H1 (cell line): ENCODE measurements around the gene VPS13D. TPM values are rescaled to one million over a fixed set of nuclear protein-coding genes. Genes with fewer than 3 reads are reported as not detected.

ENCODE experiments used
- CTCF ChIA-PET: fragments of 300-600 bp; sonication (Branson Sonifier 250); formaldehyde crosslinking; loops from one replicate; lab custom pipeline; 2021; ENCODE audit not compliant: partially characterized antibody; lab: Charles Lee
- POLR2A ChIA-PET: fragments of 300-600 bp; sonication (Branson Sonifier 250); formaldehyde crosslinking; loops from one replicate; lab custom pipeline; 2021; ENCODE audit warnings: inconsistent platforms; ENCODE audit not compliant: partially characterized antibody; lab: Charles Lee
- DNase-seq, 2 experiments: peaks; one replicate each; pipeline versions ENCODE4 v3.0.0 to v3.0.0-alpha.2; 2010 to 2022; ENCODE audit warnings: low spot score in 2 of 2, low read depth in 1 of 2, mixed read lengths in 1 of 2
- FAIRE-seq: peaks from 2 replicates; lab custom pipeline; 2011; peaks lifted over from hg19 to GRCh38; lab: Jason Lieb, UNC
- H2AFZ ChIP-seq: 2 replicates; pipeline ENCODE4 v1.8.1; 2012; ENCODE audit warnings: low read length, inconsistent platforms
- H2AK5ac ChIP-seq: 2 replicates; pipeline ENCODE4 v1.6.1; 2013; ENCODE audit warnings: low read depth, low read length
- H2BK120ac ChIP-seq: replicated peaks from 2 replicates; pipeline ENCODE3; 2013; ENCODE audit warnings: low read depth, low read length, inconsistent platforms
- H2BK12ac ChIP-seq: 2 replicates; pipeline ENCODE4 v1.6.1; 2013; ENCODE audit warnings: low read depth, low read length
- H2BK15ac ChIP-seq: 2 replicates; pipeline ENCODE4 v1.6.1; 2013; ENCODE audit warnings: low read length
- H2BK20ac ChIP-seq: 2 replicates; pipeline ENCODE4 v1.6.1; 2013; ENCODE audit warnings: low read length
- H2BK5ac ChIP-seq: 2 replicates; pipeline ENCODE4 v1.6.1; 2013; ENCODE audit warnings: low read depth, low read length
- H3K14ac ChIP-seq: 2 replicates; pipeline ENCODE4 v1.6.1; 2013; ENCODE audit warnings: inconsistent platforms; ENCODE audit not compliant: insufficient read length
- H3K18ac ChIP-seq: 2 replicates; pipeline ENCODE4 v1.6.1; 2013; ENCODE audit warnings: low read length; ENCODE audit errors: extremely low read depth
- H3K23ac ChIP-seq: 2 replicates; pipeline ENCODE4 v1.6.1; 2013; ENCODE audit warnings: inconsistent platforms; ENCODE audit not compliant: insufficient read length
- H3K23me2 ChIP-seq: 2 replicates; pipeline ENCODE4 v1.6.1; 2013; ENCODE audit warnings: low read depth, low read length
- H3K27ac ChIP-seq: 2 replicates; pipeline ENCODE4 v1.6.1; 2011; ENCODE audit warnings: low read depth, low read length, inconsistent platforms
- H3K27me3 ChIP-seq, 4 experiments: replicated peaks in 1 of 4; 1 replicate in 1 of 4; 2 replicates in 3 of 4; pipeline versions ENCODE4 v1.6.1 to v1.8.1; 2011 to 2013; ENCODE audit warnings: low read length in 3 of 4, mild to moderate bottlenecking in 3 of 4, inconsistent platforms in 2 of 4, mixed read lengths in 2 of 4, moderate library complexity in 1 of 4; ENCODE audit not compliant: control insufficient read depth in 3 of 4, insufficient read depth in 3 of 4; ENCODE audit errors: extremely low read depth in 1 of 4
- H3K36me3 ChIP-seq, 4 experiments: 2 replicates each; pipeline versions ENCODE4 v1.6.1 to v1.8.1; 2011 to 2013; ENCODE audit warnings: mild to moderate bottlenecking in 4 of 4, low read length in 3 of 4, moderate library complexity in 2 of 4, control low read depth in 1 of 4, inconsistent platforms in 1 of 4; ENCODE audit not compliant: insufficient read depth in 4 of 4, control insufficient read depth in 2 of 4
- H3K4ac ChIP-seq: replicated peaks from 2 replicates; pipeline ENCODE3; 2013; ENCODE audit warnings: low read length, low read depth, mixed read lengths, inconsistent platforms; ENCODE audit not compliant: insufficient read length
- H3K4me1 ChIP-seq, 4 experiments: replicated peaks in 1 of 4; 1 replicate in 1 of 4; 2 replicates in 3 of 4; pipeline versions ENCODE4 v1.6.1 to v1.8.1; 2011 to 2013; ENCODE audit warnings: low read length in 3 of 4, inconsistent platforms in 2 of 4, mixed read lengths in 1 of 4; ENCODE audit not compliant: insufficient read depth in 4 of 4, control insufficient read depth in 3 of 4
- H3K4me2 ChIP-seq, 2 experiments: 2 replicates each; pipeline versions ENCODE4 v1.6.1 to v1.8.1; 2011 to 2013; ENCODE audit warnings: low read depth in 2 of 2, low read length in 2 of 2, control low read depth in 1 of 2, inconsistent platforms in 1 of 2, mild to moderate bottlenecking in 1 of 2; ENCODE audit not compliant: insufficient read depth in 1 of 2
- H3K4me3 ChIP-seq, 4 experiments: fragments of 200-600, 300-600 bp in 1 of 4; sonication (generic), shearing (Covaris generic), sonication (Bioruptor Twin) in 1 of 4; 2 replicates each; pipeline versions ENCODE4 v1.5.1 to v1.8.1; 2011 to 2016; ENCODE audit warnings: low read length in 4 of 4, low read depth in 3 of 4, control low read depth in 2 of 4, inconsistent platforms in 2 of 4, mild to moderate bottlenecking in 2 of 4, mixed read lengths in 1 of 4, moderate library complexity in 1 of 4; ENCODE audit not compliant: insufficient read depth in 2 of 4; ENCODE audit errors: extremely low read depth in 1 of 4
- H3K56ac ChIP-seq: replicated peaks from 2 replicates; pipeline ENCODE3; 2013; ENCODE audit warnings: low read depth, mild to moderate bottlenecking, mixed read lengths, low read length, inconsistent platforms; ENCODE audit not compliant: insufficient read length
- H3K79me1 ChIP-seq: 2 replicates; pipeline ENCODE4 v1.6.1; 2013; ENCODE audit warnings: low read depth, low read length, control low read depth
- H3K79me2 ChIP-seq, 2 experiments: 2 replicates each; pipeline versions ENCODE4 v1.6.1 to v1.8.1; 2012 to 2013; ENCODE audit warnings: low read length in 2 of 2, mild to moderate bottlenecking in 2 of 2, inconsistent platforms in 1 of 2; ENCODE audit not compliant: insufficient read depth in 2 of 2, control insufficient read depth in 1 of 2
- H3K9ac ChIP-seq, 4 experiments: replicated peaks in 1 of 4; 1 replicate in 1 of 4; 2 replicates in 3 of 4; pipeline versions ENCODE4 v1.6.1 to v1.8.1; 2011 to 2013; ENCODE audit warnings: low read depth in 3 of 4, low read length in 3 of 4, control low read depth in 2 of 4, mild to moderate bottlenecking in 2 of 4, moderate library complexity in 2 of 4, inconsistent platforms in 1 of 4; ENCODE audit errors: extremely low read depth in 1 of 4
- H3K9me3 ChIP-seq, 2 experiments: 2 replicates each; pipeline versions ENCODE4 v1.6.1 to v1.8.1; 2012 to 2013; ENCODE audit warnings: mild to moderate bottlenecking in 2 of 2, moderate library complexity in 2 of 2, control low read depth in 1 of 2, inconsistent platforms in 1 of 2, low read depth in 1 of 2, low read length in 1 of 2, mixed read lengths in 1 of 2; ENCODE audit not compliant: insufficient read depth in 2 of 2
- H4K20me1 ChIP-seq, 2 experiments: replicated peaks in 1 of 2; 2 replicates each; pipeline versions ENCODE3 to v1.8.1; 2011 to 2013; ENCODE audit warnings: inconsistent platforms in 2 of 2, low read length in 2 of 2, mild to moderate bottlenecking in 1 of 2; ENCODE audit not compliant: insufficient read depth in 2 of 2, control insufficient read depth in 1 of 2
- H4K5ac ChIP-seq: 2 replicates; pipeline ENCODE4 v1.6.1; 2013; ENCODE audit warnings: low read length, low read depth, mixed read lengths, inconsistent platforms; ENCODE audit not compliant: insufficient read length
- H4K8ac ChIP-seq: 2 replicates; pipeline ENCODE4 v1.8.0; 2013; ENCODE audit warnings: mild to moderate bottlenecking, moderate library complexity, low read length, inconsistent platforms; ENCODE audit not compliant: insufficient read depth; ENCODE audit errors: extremely low read depth
- H4K91ac ChIP-seq: replicated peaks from 2 replicates; pipeline ENCODE3; 2013; ENCODE audit warnings: low read length, mixed read lengths, inconsistent platforms; ENCODE audit not compliant: insufficient read length
- ATF2 ChIP-seq: IDR thresholded peaks from 2 replicates; pipeline ENCODE4 v1.6.1; 2012; ENCODE audit warnings: low read length, inconsistent platforms
- EP300 ChIP-seq, 2 experiments: IDR thresholded peaks; 1 replicate in 1 of 2; 2 replicates in 1 of 2; pipeline ENCODE4 v1.6.1; 2011 to 2012; ENCODE audit warnings: low read depth in 2 of 2, low read length in 2 of 2, mild to moderate bottlenecking in 2 of 2, borderline replicate concordance in 1 of 2, inconsistent platforms in 1 of 2, moderate library complexity in 1 of 2
- FOSL1 ChIP-seq: IDR thresholded peaks from 2 replicates; pipeline ENCODE4 v1.6.1; 2011; ENCODE audit warnings: mild to moderate bottlenecking, low read depth, low read length, moderate library complexity; ENCODE audit not compliant: insufficient read depth
- GABPA ChIP-seq: IDR thresholded peaks from 2 replicates; pipeline ENCODE4 v1.6.1; 2011; ENCODE audit warnings: mild to moderate bottlenecking, low read length, moderate library complexity, borderline replicate concordance; ENCODE audit not compliant: insufficient read depth
- GTF2F1 ChIP-seq: IDR thresholded peaks from 2 replicates; pipeline ENCODE4 v1.6.1; 2012; ENCODE audit warnings: low read depth, low read length, improper control_type of control experiment, borderline replicate concordance
- KDM5A ChIP-seq: fragments of 200-600 bp; IDR thresholded peaks from 2 replicates; pipeline ENCODE4 v1.7.1; 2012; ENCODE audit warnings: mild to moderate bottlenecking, low read length, inconsistent platforms, mixed read lengths
- MAFK ChIP-seq: IDR thresholded peaks from 2 replicates; pipeline ENCODE4 v1.6.1; 2012; ENCODE audit warnings: low read depth, mild to moderate bottlenecking, improper control_type of control experiment, low read length
- RBBP5 ChIP-seq: IDR thresholded peaks from 2 replicates; pipeline ENCODE4 v1.7.1; 2012; ENCODE audit warnings: low read depth, mild to moderate bottlenecking, inconsistent platforms, low read length, moderate library complexity, borderline replicate concordance
- SUZ12 ChIP-seq: fragments of 200-600 bp; sonication (generic); IDR thresholded peaks from 2 replicates; pipeline ENCODE4 v1.6.1; 2012; ENCODE audit warnings: mild to moderate bottlenecking, inconsistent platforms, low read length, moderate library complexity, mixed read lengths
- USF2 ChIP-seq: IDR thresholded peaks from 2 replicates; pipeline ENCODE4 v1.6.1; 2011; ENCODE audit warnings: low read length, improper control_type of control experiment
- WGBS, 2 experiments: shearing (Covaris generic) in 1 of 2; methylation state at CpG; one replicate each; pipeline versions ENCODE4 v1.1.6 to v1.1.7; 2013 to 2015; ENCODE audit warnings: low lambda C conversion rate in 2 of 2, mixed read lengths in 2 of 2, inconsistent platforms in 1 of 2, low coverage in 1 of 2, missing lambda C conversion rate in 1 of 2; ENCODE audit not compliant: insufficient replicate concordance in 2 of 2, insufficient coverage in 1 of 2, insufficient read length in 1 of 2; ENCODE audit errors: extremely low coverage in 1 of 2, missing lambda C conversion rate in 1 of 2; 5-methylcytosine and 5-hydroxymethylcytosine counted together
- polyA plus RNA-seq, 7 experiments: library from polyadenylated mRNA; depleted of rRNA in 3 of 7; stranded (reverse) in 5 of 7; unstranded in 2 of 7; fragments of >200 nt in 5 of 7; fragments of 200-250 nt in 2 of 7; gene quantifications; 1 replicate in 5 of 7; 2 replicates in 1 of 7; 4 replicates in 1 of 7; pipeline versions ENCODE4 v1.2.1 to v1.2.3, GENCODE V29; 2011 to 2013; ENCODE audit warnings: missing spikeins in 2 of 7, mixed read lengths in 2 of 7
- total RNA-seq: library from RNA; stranded (reverse); fragmentation: NEBNext Ultra II Directional; extraction: Animal tissue kit (Norgen Biotek cat#: 25700); gene quantifications from 2 replicates; pipeline ENCODE4 v1.2.1, GENCODE V29; 2021

The VPS13D gene
- total and polyA plus RNA-seq, 2 of the 8 experiments (the other 6 are each of a cell fraction or from before 2014, with no cell fraction given) = 10.9 to 31.2 TPM

GRCh38 chr1:12516741-12517140 is 286.9 kb downstream of the VPS13D start:
- H3K4me3 ChIP-seq = no peak overlapping the region
- no peak for DNase-seq
- no peaks in the 10 kb centered on the region for H3K9me3 ChIP-seq
- H4K8ac ChIP-seq = no peak overlapping the region
- no peaks in the 10 kb centered on the region for H3K27me3 ChIP-seq
- no peak overlapping the region for H3K4me2 ChIP-seq
- no peak overlapping the region for H4K5ac ChIP-seq
- no peak overlapping the region for H2BK5ac ChIP-seq
- no peaks in the 10 kb centered on the region for H3K79me1 ChIP-seq
- H3K36me3 ChIP-seq = no peaks in the 10 kb centered on the region
- no peaks in the 10 kb centered on the region for H3K79me2 ChIP-seq
- H3K18ac ChIP-seq = no peak overlapping the region
- no peak overlapping the region for H3K14ac ChIP-seq
- H2BK120ac ChIP-seq = no peak overlapping the region
- H3K23ac ChIP-seq = no peak overlapping the region
- WGBS, 2 experiments = 96% methylated on average over 10 of the region's 13 CpGs; no CpG with 5 or more reads in 1 of the 2 experiments
- no peak overlapping the region for H2BK15ac ChIP-seq
- H2BK12ac ChIP-seq = no peak overlapping the region
- H3K56ac ChIP-seq = no peak overlapping the region
- H4K20me1 ChIP-seq = no peaks in the 10 kb centered on the region
- FAIRE-seq = no peak
- ChIA-PET CTCF (no interaction called here), POLR2A (no interaction called here)
- no peak overlapping the region for H2AFZ ChIP-seq
- H3K4ac ChIP-seq = no peak overlapping the region
- H4K91ac ChIP-seq = no peak overlapping the region
- H3K9ac ChIP-seq = no peak overlapping the region
- no peak for TF ChIP-seq RBBP5
- no peak for TF ChIP-seq SUZ12
- TF ChIP-seq MAFK = no peak
- TF ChIP-seq KDM5A = no peak
- TF ChIP-seq ATF2 = no peak
- no peak for TF ChIP-seq FOSL1
- TF ChIP-seq EP300 (IDR thresholded peaks at IDR 0.05; ENCODE audit: borderline replicate concordance in 1 of 2, low read depth in 2 of 2, low read length in 2 of 2) = no peak
- no peak for TF ChIP-seq USF2
- TF ChIP-seq GTF2F1 = no peak
- TF ChIP-seq GABPA = no peak
- no peak overlapping the region for H2BK20ac ChIP-seq
- H3K4me1 ChIP-seq = peaks cover 0 to 2% (median 0%) of the 10 kb centered on the region in 4 experiments; a peak in 2 of 7 replicates
- H2AK5ac ChIP-seq = no peak overlapping the region
- H3K27ac ChIP-seq = no peak overlapping the region
- no peaks in the 10 kb centered on the region for H3K23me2 ChIP-seq
